ENCODE data around the gene FAM168A. TPM values are rescaled to one million over a fixed set of nuclear protein-coding genes. Genes with fewer than 3 reads are reported as not detected.
A peak's percentile ranks its signal among the peaks of the same experiment; 100 is the strongest.

Gene FAM168A
- total RNA-seq, 1 donor from 2014 or later, result 50.8 TPM

DNA sequence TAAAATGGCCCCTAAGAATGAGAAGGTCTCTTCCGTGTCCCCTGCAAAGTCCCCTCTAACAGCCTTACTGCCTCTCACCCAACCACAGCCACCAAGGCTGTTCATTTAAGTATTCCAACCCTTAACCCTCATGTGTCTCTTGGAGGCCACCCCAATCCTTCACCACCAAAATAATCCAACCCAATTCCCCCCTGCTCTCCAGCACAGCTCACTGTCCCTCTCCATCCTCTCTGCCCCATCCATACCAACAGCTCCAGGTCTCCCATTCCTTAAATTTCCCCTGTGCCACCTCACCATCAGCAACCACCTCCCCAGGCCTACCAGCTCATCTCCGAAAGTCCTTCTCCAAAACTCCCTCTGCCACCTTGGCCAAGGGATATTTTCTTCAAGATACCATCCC, 1.4 kb downstream of the FAM168A start:
- no peaks in the 10 kb centered on the region for H3K36me3 Mint-ChIP-seq (ENCODE audit: insufficient read depth)
- TF ChIP-seq, protein P1, sequence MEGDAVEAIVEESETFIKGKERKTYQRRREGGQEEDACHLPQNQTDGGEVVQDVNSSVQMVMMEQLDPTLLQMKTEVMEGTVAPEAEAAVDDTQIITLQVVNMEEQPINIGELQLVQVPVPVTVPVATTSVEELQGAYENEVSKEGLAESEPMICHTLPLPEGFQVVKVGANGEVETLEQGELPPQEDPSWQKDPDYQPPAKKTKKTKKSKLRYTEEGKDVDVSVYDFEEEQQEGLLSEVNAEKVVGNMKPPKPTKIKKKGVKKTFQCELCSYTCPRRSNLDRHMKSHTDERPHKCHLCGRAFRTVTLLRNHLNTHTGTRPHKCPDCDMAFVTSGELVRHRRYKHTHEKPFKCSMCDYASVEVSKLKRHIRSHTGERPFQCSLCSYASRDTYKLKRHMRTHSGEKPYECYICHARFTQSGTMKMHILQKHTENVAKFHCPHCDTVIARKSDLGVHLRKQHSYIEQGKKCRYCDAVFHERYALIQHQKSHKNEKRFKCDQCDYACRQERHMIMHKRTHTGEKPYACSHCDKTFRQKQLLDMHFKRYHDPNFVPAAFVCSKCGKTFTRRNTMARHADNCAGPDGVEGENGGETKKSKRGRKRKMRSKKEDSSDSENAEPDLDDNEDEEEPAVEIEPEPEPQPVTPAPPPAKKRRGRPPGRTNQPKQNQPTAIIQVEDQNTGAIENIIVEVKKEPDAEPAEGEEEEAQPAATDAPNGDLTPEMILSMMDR (IDR thresholded peaks at IDR 0.05; ENCODE audit: unreplicated experiment), result no peak
- peak overlapping the region; percentile 86 for H3K4me3 Mint-ChIP-seq (ENCODE audit: low read depth)
- DNase-seq (ENCODE audit: low spot score, unreplicated experiment), result no peak
- H3K9me3 Mint-ChIP-seq (ENCODE audit: low read depth), result no peaks in the 10 kb centered on the region
- peak overlapping the region; percentile 15 for H3K27ac Mint-ChIP-seq
- no peaks in the 10 kb centered on the region for H3K27me3 Mint-ChIP-seq
- H3K4me1 Mint-ChIP-seq (ENCODE audit: low read depth), result peaks cover 20% of the 10 kb centered on the region

DNA sequence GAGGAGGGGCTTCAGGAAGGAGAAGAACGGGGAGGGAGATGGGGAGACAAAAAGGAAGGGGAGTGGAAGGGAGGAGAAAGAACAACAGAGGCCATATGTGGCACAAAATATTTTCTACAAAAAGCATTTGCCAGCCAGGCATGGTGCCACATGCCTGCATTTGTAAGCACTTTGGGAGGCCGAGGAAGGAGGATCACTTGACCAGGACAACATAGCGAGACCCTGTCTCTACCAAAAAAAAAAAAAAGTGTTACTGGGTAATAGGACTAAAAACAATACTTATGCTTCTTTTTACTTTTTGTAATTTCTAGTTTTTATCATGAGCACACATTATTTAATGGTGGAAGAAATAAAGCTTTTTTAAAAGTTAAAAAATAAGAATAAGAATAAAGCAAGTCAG, 5.3 kb downstream of the FAM168A start:
- TF ChIP-seq, protein P1 (IDR thresholded peaks at IDR 0.05; ENCODE audit: unreplicated experiment), result no peak
- Mint-ChIP-seq H3K27ac (no peak overlapping the region), H3K36me3 (ENCODE audit: insufficient read depth) (no peaks in the 10 kb centered on the region), H3K27me3 (no peaks in the 10 kb centered on the region), H3K9me3 (ENCODE audit: low read depth) (no peaks in the 10 kb centered on the region), H3K4me3 (ENCODE audit: low read depth) (no peak overlapping the region), H3K4me1 (ENCODE audit: low read depth) (peaks cover 18% of the 10 kb centered on the region)
- no peak for DNase-seq (ENCODE audit: low spot score, unreplicated experiment)

DNA sequence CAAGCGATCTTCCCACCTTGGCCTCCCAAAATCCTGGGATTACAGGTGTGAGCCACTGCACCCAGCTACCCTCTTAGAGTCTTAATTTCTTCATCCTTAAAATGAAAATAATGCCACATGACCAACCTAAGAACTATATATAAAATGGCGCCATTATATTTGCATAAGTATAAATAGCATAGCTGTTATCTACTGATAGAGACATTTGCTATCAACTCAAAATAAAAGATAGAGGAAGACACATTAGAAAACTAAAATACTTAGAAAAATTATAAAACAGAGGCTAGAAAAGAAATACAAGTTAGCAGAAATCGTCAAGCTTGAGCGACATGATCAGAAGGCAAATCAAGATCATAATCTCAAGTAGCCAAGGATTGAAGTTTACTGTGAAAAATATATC, 6.2 kb downstream of the FAM168A start:
- Mint-ChIP-seq H3K4me1 (ENCODE audit: low read depth) (peaks cover 11% of the 10 kb centered on the region), H3K27me3 (no peaks in the 10 kb centered on the region), H3K9me3 (ENCODE audit: low read depth) (no peaks in the 10 kb centered on the region), H3K36me3 (ENCODE audit: insufficient read depth) (no peaks in the 10 kb centered on the region), H3K4me3 (ENCODE audit: low read depth) (no peak overlapping the region), H3K27ac (no peak overlapping the region)
- DNase-seq (ENCODE audit: low spot score, unreplicated experiment), result no peak
- TF ChIP-seq, protein P1 (IDR thresholded peaks at IDR 0.05; ENCODE audit: unreplicated experiment), result no peak

DNA sequence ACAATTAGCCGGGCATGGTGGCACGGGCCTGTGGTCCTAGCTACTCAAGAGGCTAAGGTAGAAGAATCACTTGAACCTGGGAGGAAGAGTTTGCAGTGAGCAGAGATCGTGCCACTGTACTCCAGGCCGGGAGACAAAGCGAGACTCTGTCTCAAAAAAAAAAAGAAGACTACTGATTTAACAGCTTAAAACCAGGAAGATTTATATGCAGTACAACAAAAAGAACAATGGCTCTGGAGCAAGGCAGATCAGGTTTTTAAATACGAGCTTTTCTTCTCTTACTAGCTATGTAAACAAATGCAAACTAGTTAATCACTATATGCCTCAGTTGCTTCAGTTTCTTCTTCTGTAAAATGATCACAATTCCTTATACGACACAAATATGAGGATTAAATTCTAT, 6.9 kb downstream of the FAM168A start:
- Mint-ChIP-seq H3K27ac (no peak overlapping the region), H3K9me3 (ENCODE audit: low read depth) (no peaks in the 10 kb centered on the region), H3K36me3 (ENCODE audit: insufficient read depth) (no peaks in the 10 kb centered on the region), H3K27me3 (no peaks in the 10 kb centered on the region), H3K4me3 (ENCODE audit: low read depth) (no peak overlapping the region), H3K4me1 (ENCODE audit: low read depth) (peaks cover 4% of the 10 kb centered on the region)
- DNase-seq (ENCODE audit: low spot score, unreplicated experiment), result no peak
- TF ChIP-seq, protein P1 (IDR thresholded peaks at IDR 0.05; ENCODE audit: unreplicated experiment), result no peak

DNA sequence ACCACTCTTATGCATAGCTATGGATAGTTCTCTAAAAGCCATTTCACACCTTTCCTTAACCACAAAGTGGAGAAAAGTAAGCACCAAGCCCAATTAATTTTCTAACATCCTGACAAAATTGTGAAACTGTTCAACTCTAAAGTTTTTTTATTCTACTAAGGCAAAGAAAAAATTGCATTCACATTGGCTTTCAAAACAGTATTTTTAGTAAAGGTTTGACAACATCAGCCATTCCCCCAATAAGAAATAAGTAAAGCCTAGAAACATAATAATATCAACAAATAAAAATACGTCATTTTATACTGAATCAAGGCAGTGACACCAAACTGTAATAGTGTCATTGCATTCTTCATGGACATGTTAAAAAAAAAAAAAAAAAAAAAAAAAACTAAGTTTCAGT, 11.1 kb downstream of the FAM168A start:
- TF ChIP-seq, protein P1 (IDR thresholded peaks at IDR 0.05; ENCODE audit: unreplicated experiment), result no peak
- H3K27ac Mint-ChIP-seq, result no peak overlapping the region
- no peak for DNase-seq (ENCODE audit: low spot score, unreplicated experiment)
- no peak overlapping the region for H3K4me3 Mint-ChIP-seq (ENCODE audit: low read depth)
- peaks cover 8% of the 10 kb centered on the region for H3K4me1 Mint-ChIP-seq (ENCODE audit: low read depth)
- H3K9me3 Mint-ChIP-seq (ENCODE audit: low read depth), result no peaks in the 10 kb centered on the region
- H3K27me3 Mint-ChIP-seq, result no peaks in the 10 kb centered on the region
- H3K36me3 Mint-ChIP-seq (ENCODE audit: insufficient read depth), result peaks cover 11% of the 10 kb centered on the region
